GM12874 (cell line): ENCODE results near the gene C2orf92.

Experiments
- CTCF ChIP-seq: IDR thresholded peaks from 2 replicates; pipeline ENCODE4 v1.5.1; 2011; ENCODE audit warnings: low read depth, mild to moderate bottlenecking, control low read depth, low read length, moderate library complexity; ENCODE audit not compliant: insufficient read depth

The C2orf92 gene

GRCh38 chr2:97734061-97735051 lies 64.8 kb downstream of the C2orf92 start:
- no peak for TF ChIP-seq CTCF

- TF ChIP-seq CTCF = no peak
These were observed 65.6 kb downstream of the C2orf92 start for GRCh38 chr2:97735161-97735561.

GRCh38 chr2:97736185-97736584 lies 66.7 kb downstream of the C2orf92 start:
- no peak for TF ChIP-seq CTCF

GRCh38 chr2:97736608-97737330 lies 67.3 kb downstream of the C2orf92 start:
- TF ChIP-seq CTCF = no peak

GRCh38 chr2:97737421-97738178 lies 68.1 kb downstream of the C2orf92 start:
- TF ChIP-seq CTCF = no peak

- no peak for TF ChIP-seq CTCF
These were observed 68.9 kb downstream of the C2orf92 start for GRCh38 chr2:97738179-97739019.
